B cell (primary cell): ENCODE measurements around the gene CTNNA1. TPM values are rescaled to one million over a fixed set of nuclear protein-coding genes. Genes with fewer than 3 reads are reported as not detected.

ENCODE experiments used
- ATAC-seq: fragments of 200-7000 bp; cut with Tn5 transposase; one replicate; pipeline ENCODE4 v1.10.0; 2021; ENCODE audit warnings: low read depth, mild to moderate bottlenecking, moderate number of reproducible peaks, moderate library complexity
- CTCF ChIA-PET: fragments of 350-600 bp; sonication (Branson Sonifier 250); formaldehyde crosslinking; loops from one replicate; lab custom pipeline; 2021; ENCODE audit warnings: antibody characterized with exemption, inconsistent platforms; lab: Charles Lee
- POLR2A ChIA-PET: fragments of 350-600 bp; sonication (Branson Sonifier 250); formaldehyde crosslinking; loops from one replicate; lab custom pipeline; 2021; ENCODE audit warnings: antibody characterized with exemption; lab: Charles Lee
- DNase-seq: peaks from one replicate; pipeline ENCODE4 v3.0.0; 2013
- H2AFZ ChIP-seq: 2 replicates; pipeline ENCODE4 v1.6.1; 2012; ENCODE audit warnings: mild to moderate bottlenecking, low read depth, low read length; ENCODE audit not compliant: insufficient read depth, poor library complexity, severe bottlenecking
- H3K27ac ChIP-seq, 2 donors: 1 replicate in 1 of 2; 2 replicates in 1 of 2; pipeline ENCODE4 v1.5.1; 2012 to 2013; ENCODE audit warnings: low read length in 2 of 2, mild to moderate bottlenecking in 2 of 2, moderate library complexity in 1 of 2
- H3K27me3 ChIP-seq, 4 experiments: fragments of 200-600 bp in 1 of 4; sonication (generic) in 1 of 4; replicated peaks in 1 of 4; 1 replicate in 2 of 4; 2 replicates in 2 of 4; pipeline versions ENCODE4 v1.6.1 to v1.7.0; 2013 to 2016; ENCODE audit warnings: low read length in 3 of 4, mild to moderate bottlenecking in 2 of 4, mixed read lengths in 1 of 4, moderate library complexity in 1 of 4; ENCODE audit not compliant: insufficient read depth in 4 of 4, control insufficient read depth in 3 of 4; ENCODE audit errors: control extremely low read depth in 1 of 4
- H3K36me3 ChIP-seq, 2 experiments: replicated peaks in 1 of 2; 1 replicate in 1 of 2; 2 replicates in 1 of 2; pipeline versions ENCODE4 v1.6.1 to v1.7.1; 2013; ENCODE audit warnings: low read length in 1 of 2; ENCODE audit not compliant: insufficient read depth in 2 of 2, control insufficient read depth in 1 of 2; ENCODE audit errors: control extremely low read depth in 1 of 2, extremely low read depth in 1 of 2
- H3K4me1 ChIP-seq, 2 donors: fragments of 200-600 bp in 1 of 2; sonication (generic) in 1 of 2; 1 replicate in 1 of 2; 2 replicates in 1 of 2; pipeline versions ENCODE4 v1.5.1 to v1.6.1; 2013 to 2017; ENCODE audit warnings: low read length in 2 of 2; ENCODE audit not compliant: control insufficient read depth in 2 of 2, insufficient read depth in 2 of 2
- H3K4me2 ChIP-seq: replicated peaks from 2 replicates; pipeline ENCODE3; 2012; ENCODE audit warnings: mild to moderate bottlenecking, low read depth, low read length; ENCODE audit not compliant: poor library complexity, severe bottlenecking
- H3K4me3 ChIP-seq, 5 experiments: fragments of 200-600 bp in 1 of 5; sonication (generic) in 1 of 5; 1 replicate in 3 of 5; 2 replicates in 2 of 5; pipeline versions ENCODE4 v1.5.1 to v1.7.0; 2011 to 2016; ENCODE audit warnings: low read length in 4 of 5, mild to moderate bottlenecking in 4 of 5, low read depth in 2 of 5, control low read depth in 1 of 5, moderate library complexity in 1 of 5; ENCODE audit not compliant: insufficient read depth in 1 of 5; ENCODE audit errors: control extremely low read depth in 1 of 5, extremely low read depth in 1 of 5
- H3K79me2 ChIP-seq: fragments of 200-600 bp; sonication (generic); one replicate; pipeline ENCODE4 v1.6.0; 2016; ENCODE audit warnings: low read length; ENCODE audit not compliant: control insufficient read depth, insufficient read depth
- H3K9ac ChIP-seq: fragments of 200-600 bp; sonication (generic); 2 replicates; pipeline ENCODE4 v1.6.1; 2017; ENCODE audit warnings: mild to moderate bottlenecking, low read length, moderate library complexity
- H3K9me3 ChIP-seq, 3 donors: one replicate each; pipeline versions ENCODE4 v1.6.1 to v1.7.1; 2013; ENCODE audit warnings: low read length in 2 of 3; ENCODE audit not compliant: control insufficient read depth in 2 of 3, insufficient read depth in 1 of 3; ENCODE audit errors: control extremely low read depth in 1 of 3
- H4K20me1 ChIP-seq: 2 replicates; pipeline ENCODE4 v1.6.0; 2012; ENCODE audit warnings: mild to moderate bottlenecking, low read length; ENCODE audit not compliant: insufficient read depth, control insufficient read depth, poor library complexity, severe bottlenecking
- H3K27ac Mint-ChIP-seq: one replicate; pipeline ENCODE4 v1.8.0; 2021; ENCODE audit warnings: mixed read lengths
- H3K27me3 Mint-ChIP-seq: one replicate; pipeline ENCODE4 v1.8.0; 2021; ENCODE audit warnings: mixed read lengths
- H3K4me1 Mint-ChIP-seq: one replicate; pipeline ENCODE4 v1.8.0; 2021; ENCODE audit warnings: mixed read lengths
- H3K4me3 Mint-ChIP-seq: one replicate; pipeline ENCODE4 v1.8.0; 2021; ENCODE audit warnings: mixed read lengths
- H3K9me3 Mint-ChIP-seq: one replicate; pipeline ENCODE4 v1.8.0; 2022; ENCODE audit warnings: mixed read lengths; ENCODE audit not compliant: insufficient read depth
- EZH2 ChIP-seq: IDR thresholded peaks from 2 replicates; pipeline ENCODE4 v1.6.1; 2012; ENCODE audit warnings: borderline replicate concordance, low read depth, mild to moderate bottlenecking, moderate library complexity, low read length; ENCODE audit not compliant: insufficient read depth, poor library complexity, severe bottlenecking
- WGBS: methylation state at CpG from one replicate; pipeline ENCODE4 v1.1.5; 2013; ENCODE audit warnings: missing lambda C conversion rate; ENCODE audit not compliant: insufficient coverage; 5-methylcytosine and 5-hydroxymethylcytosine counted together
- intact Hi-C: fragments of 100-400 bp; cut with micrococcal nuclease; formaldehyde crosslinking; loops from one replicate; pipeline ENCODE4 v1.10.0; 2022
- polyA plus RNA-seq: library from polyadenylated mRNA; depleted of rRNA; stranded (reverse); fragments of >200 nt; gene quantifications from 2 replicates; pipeline ENCODE4 v1.2.3, GENCODE V29; 2012
- total RNA-seq, 2 donors: library from RNA; stranded (reverse); fragments of 120-200 nt in 1 of 2; gene quantifications; 1 replicate in 1 of 2; 2 replicates in 1 of 2; pipeline versions ENCODE4 v1.2.3 to v1.2.4, GENCODE V29; 2013 to 2022
- TF ChIP-seq, protein P1 (sequence below): fragments of 200-600 bp; IDR thresholded peaks from one replicate; pipeline ENCODE4 v1.8.0; 2022; ENCODE audit warnings: antibody characterized with exemption, mild to moderate bottlenecking

The CTNNA1 gene
- total and polyA plus RNA-seq, 2 donors (not counting 1 experiment from before 2014, with no cell fraction given), result 22.7 to 96.0 TPM

GRCh38 chr5:138824516-138824915 lies 71.3 kb downstream of the CTNNA1 start:
- H3K79me2 ChIP-seq, result peaks cover 4% of the 10 kb centered on the region
- no peak for TF ChIP-seq EZH2
- TF ChIP-seq, protein P1, sequence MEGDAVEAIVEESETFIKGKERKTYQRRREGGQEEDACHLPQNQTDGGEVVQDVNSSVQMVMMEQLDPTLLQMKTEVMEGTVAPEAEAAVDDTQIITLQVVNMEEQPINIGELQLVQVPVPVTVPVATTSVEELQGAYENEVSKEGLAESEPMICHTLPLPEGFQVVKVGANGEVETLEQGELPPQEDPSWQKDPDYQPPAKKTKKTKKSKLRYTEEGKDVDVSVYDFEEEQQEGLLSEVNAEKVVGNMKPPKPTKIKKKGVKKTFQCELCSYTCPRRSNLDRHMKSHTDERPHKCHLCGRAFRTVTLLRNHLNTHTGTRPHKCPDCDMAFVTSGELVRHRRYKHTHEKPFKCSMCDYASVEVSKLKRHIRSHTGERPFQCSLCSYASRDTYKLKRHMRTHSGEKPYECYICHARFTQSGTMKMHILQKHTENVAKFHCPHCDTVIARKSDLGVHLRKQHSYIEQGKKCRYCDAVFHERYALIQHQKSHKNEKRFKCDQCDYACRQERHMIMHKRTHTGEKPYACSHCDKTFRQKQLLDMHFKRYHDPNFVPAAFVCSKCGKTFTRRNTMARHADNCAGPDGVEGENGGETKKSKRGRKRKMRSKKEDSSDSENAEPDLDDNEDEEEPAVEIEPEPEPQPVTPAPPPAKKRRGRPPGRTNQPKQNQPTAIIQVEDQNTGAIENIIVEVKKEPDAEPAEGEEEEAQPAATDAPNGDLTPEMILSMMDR, result no peak
- intact Hi-C loops, result no loop called here
- H3K9me3 ChIP-seq, result no peaks in the 10 kb centered on the region
- H4K20me1 ChIP-seq, result peaks cover 12% of the 10 kb centered on the region
- H3K27ac ChIP-seq, result no peak overlapping the region
- no peak overlapping the region for H3K4me2 ChIP-seq
- no peak overlapping the region for H3K9ac ChIP-seq
- no peak overlapping the region for H2AFZ ChIP-seq
- H3K4me1 ChIP-seq, result no peaks in the 10 kb centered on the region
- no peaks in the 10 kb centered on the region for H3K9me3 Mint-ChIP-seq
- H3K4me3 ChIP-seq, result no peak overlapping the region
- H3K4me1 Mint-ChIP-seq, result no peaks in the 10 kb centered on the region
- ChIA-PET CTCF (interaction anchor here (0.6 to 2.8 kb wide), 13 partner anchors 9 to 544 kb away, joined by 3 to 12 read pairs (median 4); no protein-coding TSS in a partner anchor), POLR2A (no interaction called here)
- DNase-seq (peak; percentile 7), ATAC-seq (no peak)
- H3K27me3 Mint-ChIP-seq, result no peaks in the 10 kb centered on the region
- H3K36me3 ChIP-seq, result peaks cover 0 to 17% of the 10 kb centered on the region in 2 experiments
- H3K4me3 Mint-ChIP-seq, result no peak overlapping the region
- WGBS, result 96% methylated on average over 5 of the region's 7 CpGs
- H3K27me3 ChIP-seq, result no peaks in the 10 kb centered on the region
- H3K27ac Mint-ChIP-seq, result no peak overlapping the region

- intact Hi-C loops, result no loop called here
- peaks cover 0 to 17% of the 10 kb centered on the region in 2 experiments for H3K36me3 ChIP-seq
- TF ChIP-seq EZH2, result no peak
- TF ChIP-seq, protein P1, result peak; percentile 72
- H3K9ac ChIP-seq, result no peak overlapping the region
- no peaks in the 10 kb centered on the region for H3K27me3 ChIP-seq
- no peaks in the 10 kb centered on the region for H3K27me3 Mint-ChIP-seq
- no peak overlapping the region for H3K27ac ChIP-seq
- CTCF ChIA-PET, result interaction anchor here (0.6 to 2.8 kb wide), 19 partner anchors 8 to 567 kb away, joined by 3 to 12 read pairs (median 4); no protein-coding TSS in a partner anchor
- WGBS, result no CpG with 5 or more reads among the region's 5 CpGs
- ATAC-seq (peak; percentile 39), DNase-seq (peak; percentile 25)
- no peak overlapping the region for H2AFZ ChIP-seq
- H3K4me3 ChIP-seq, result no peak overlapping the region
- no peak overlapping the region for H3K4me3 Mint-ChIP-seq
- H3K27ac Mint-ChIP-seq, result no peak overlapping the region
- no peaks in the 10 kb centered on the region for H3K9me3 Mint-ChIP-seq
- POLR2A ChIA-PET, result interaction anchor here (0.6 kb wide), 1 partner anchor 98 kb away, joined by 4 read pairs; no protein-coding TSS in a partner anchor
- H4K20me1 ChIP-seq, result peaks cover 12% of the 10 kb centered on the region
- H3K79me2 ChIP-seq, result peaks cover 2% of the 10 kb centered on the region
- H3K9me3 ChIP-seq, result no peaks in the 10 kb centered on the region
- no peaks in the 10 kb centered on the region for H3K4me1 Mint-ChIP-seq
- H3K4me1 ChIP-seq, result no peaks in the 10 kb centered on the region
- H3K4me2 ChIP-seq, result no peak overlapping the region
These were observed 72.0 kb downstream of the CTNNA1 start for GRCh38 chr5:138824924-138825863.
